K562 (cell line): ENCODE data around the gene BRWD1. TPM values are rescaled to one million over a fixed set of nuclear protein-coding genes. Genes with fewer than 3 reads are reported as not detected.

ENCODE experiments used
- BRCA1 ChIP-seq, 2 experiments: fragments of 450-650 bp in 1 of 2; sonication (generic) in 1 of 2; formaldehyde crosslinking in 1 of 2; IDR thresholded peaks; 2 replicates each; pipeline versions ENCODE4 v1.5.0 to v1.6.1; 2017 to 2020; ENCODE audit warnings: mild to moderate bottlenecking in 1 of 2, missing genetic modification reagents in 1 of 2
- CBX1 ChIP-seq: sonication (generic); IDR thresholded peaks from 2 replicates; pipeline ENCODE4 v1.6.1; 2016; ENCODE audit warnings: antibody characterized with exemption, low read depth, mild to moderate bottlenecking
- CGGBP1 ChIP-seq: fragments of 250-450 bp; sonication (Bioruptor Pico); IDR thresholded peaks from 2 replicates; pipeline ENCODE4 v1.9.0; 2021; ENCODE audit warnings: mild to moderate bottlenecking
- CHCHD3 ChIP-seq: fragments of 250-450 bp; sonication (Bioruptor Pico); IDR thresholded peaks from 2 replicates; pipeline ENCODE4 v2.1.2; 2022; ENCODE audit warnings: mild to moderate bottlenecking
- MXD1 ChIP-seq: fragments of 250-450 bp; sonication (Bioruptor Pico); IDR thresholded peaks from 2 replicates; pipeline ENCODE4 v1.8.0; 2021; ENCODE audit warnings: borderline replicate concordance, mild to moderate bottlenecking, moderate library complexity; ENCODE audit not compliant: poor library complexity, severe bottlenecking
- NELFE ChIP-seq: IDR thresholded peaks from 2 replicates; pipeline ENCODE4 v1.6.1; 2011; ENCODE audit warnings: mild to moderate bottlenecking; ENCODE audit not compliant: insufficient read depth, insufficient read length
- NFIC ChIP-seq: fragments of 450-650 bp; IDR thresholded peaks from 2 replicates; pipeline ENCODE4 v1.6.1; 2017; ENCODE audit warnings: mild to moderate bottlenecking, inconsistent platforms
- NUFIP1 ChIP-seq: fragments of 450-650 bp; IDR thresholded peaks from 2 replicates; pipeline ENCODE4 v1.6.1; 2018; ENCODE audit not compliant: partially characterized antibody
- PHF21A ChIP-seq: fragments of 450-650 bp; IDR thresholded peaks from 2 replicates; pipeline ENCODE4 v1.6.1; 2017; ENCODE audit warnings: low read depth, borderline replicate concordance
- SAFB2 ChIP-seq: fragments of 200-400 bp; formaldehyde crosslinking; IDR thresholded peaks from 2 replicates; pipeline ENCODE4 v1.6.1; 2018; ENCODE audit warnings: borderline replicate concordance, low read length, low read depth, moderate library complexity; ENCODE audit not compliant: severe bottlenecking
- SNAPC5 ChIP-seq: fragments of 250-450 bp; sonication (Bioruptor Pico); IDR thresholded peaks from 2 replicates; pipeline ENCODE4 v1.8.0; 2021; ENCODE audit warnings: moderate library complexity, mild to moderate bottlenecking, inconsistent platforms
- SOX6 ChIP-seq: fragments of 450-650 bp; IDR thresholded peaks from 2 replicates; pipeline ENCODE4 v1.6.1; 2014; ENCODE audit warnings: mild to moderate bottlenecking
- SRSF9 ChIP-seq: fragments of 200-400 bp; formaldehyde crosslinking; IDR thresholded peaks from 2 replicates; pipeline ENCODE4 v1.6.1; 2017; ENCODE audit warnings: low read depth, low read length, borderline replicate concordance
- ZNF174 ChIP-seq: fragments of 250-450 bp; sonication (Bioruptor Pico); IDR thresholded peaks from 2 replicates; pipeline ENCODE4 v1.4.0; 2020; ENCODE audit warnings: mild to moderate bottlenecking
- ZNF175 ChIP-seq: fragments of 200-800 bp; sonication (Bioruptor generic); IDR thresholded peaks from 2 replicates; pipeline ENCODE4 v1.6.1; 2016; ENCODE audit warnings: low read depth, mild to moderate bottlenecking, missing genetic modification characterization, missing compliant biosample characterization
- polyA plus RNA-seq, 8 experiments: library from polyadenylated mRNA; depleted of rRNA in 4 of 8; stranded (reverse) in 5 of 8; unstranded in 3 of 8; fragments of >200 nt; fragmentation: Nextera tagmentation in 2 of 8; fragmentation: Illumina TruSeq in 1 of 8; extraction: Ambion mirVana in 2 of 8; extraction: Trizol in 1 of 8; gene quantifications; 2 replicates each; pipeline versions ENCODE4 v1.2.1 to v1.2.3, GENCODE V29; 2011 to 2014; ENCODE audit warnings: inconsistent platforms in 1 of 8, missing spikeins in 1 of 8
- total RNA-seq, 7 experiments: library from RNA; depleted of rRNA in 6 of 7; stranded (reverse); fragments of >200 nt in 6 of 7; fragmentation: Illumina TruSeq in 2 of 7; extraction: Trizol in 2 of 7; gene quantifications; 2 replicates each; pipeline versions ENCODE4 v1.2.1 to v1.2.3, GENCODE V29; 2011 to 2021; ENCODE audit warnings: low replicate concordance in 1 of 7
- TF ChIP-seq, protein P1 (sequence below), 2 experiments: fragments of 450-650 bp in 1 of 2; sonication (generic) in 1 of 2; formaldehyde crosslinking in 1 of 2; IDR thresholded peaks in 1 of 2; conservative IDR thresholded peaks in 1 of 2; 2 replicates each; pipeline versions ENCODE4 v1.6.1 to v1.8.1; 2016 to 2023; ENCODE audit warnings: mild to moderate bottlenecking in 2 of 2, moderate library complexity in 2 of 2, inconsistent platforms in 1 of 2, missing genetic modification reagents in 1 of 2
- TF ChIP-seq, protein P2 (sequence below): fragments of 250-450 bp; sonication (Bioruptor Pico); IDR thresholded peaks from 2 replicates; pipeline ENCODE4 v1.4.0; 2020; ENCODE audit warnings: mild to moderate bottlenecking, moderate library complexity
- TF ChIP-seq, protein P3 (sequence below): fragments of 450-650 bp; IDR thresholded peaks from 2 replicates; pipeline ENCODE4 v1.6.1; 2016; ENCODE audit warnings: antibody characterized with exemption
- TF ChIP-seq, protein P4 (sequence below): sonication (generic); formaldehyde crosslinking; IDR thresholded peaks from 2 replicates; pipeline ENCODE4 v1.9.0; 2022; ENCODE audit warnings: mild to moderate bottlenecking, missing genetic modification reagents
- TF ChIP-seq, protein P5 (sequence below), 2 experiments: IDR thresholded peaks; 2 replicates each; pipeline ENCODE4 v1.6.1; 2011; ENCODE audit warnings: borderline replicate concordance in 1 of 2, control low read depth in 1 of 2, low read depth in 1 of 2, low read length in 1 of 2, mild to moderate bottlenecking in 1 of 2, mixed read lengths in 1 of 2, moderate library complexity in 1 of 2; ENCODE audit not compliant: insufficient read depth in 1 of 2, insufficient read length in 1 of 2, poor library complexity in 1 of 2, severe bottlenecking in 1 of 2; ENCODE audit errors: extremely low read depth in 1 of 2

Gene BRWD1
- total and polyA plus RNA-seq, 9 of the 15 experiments (the other 6 are each of a cell fraction or from before 2014, with no cell fraction given), result 10.1 to 60.2 (median 34.1) TPM

DNA sequence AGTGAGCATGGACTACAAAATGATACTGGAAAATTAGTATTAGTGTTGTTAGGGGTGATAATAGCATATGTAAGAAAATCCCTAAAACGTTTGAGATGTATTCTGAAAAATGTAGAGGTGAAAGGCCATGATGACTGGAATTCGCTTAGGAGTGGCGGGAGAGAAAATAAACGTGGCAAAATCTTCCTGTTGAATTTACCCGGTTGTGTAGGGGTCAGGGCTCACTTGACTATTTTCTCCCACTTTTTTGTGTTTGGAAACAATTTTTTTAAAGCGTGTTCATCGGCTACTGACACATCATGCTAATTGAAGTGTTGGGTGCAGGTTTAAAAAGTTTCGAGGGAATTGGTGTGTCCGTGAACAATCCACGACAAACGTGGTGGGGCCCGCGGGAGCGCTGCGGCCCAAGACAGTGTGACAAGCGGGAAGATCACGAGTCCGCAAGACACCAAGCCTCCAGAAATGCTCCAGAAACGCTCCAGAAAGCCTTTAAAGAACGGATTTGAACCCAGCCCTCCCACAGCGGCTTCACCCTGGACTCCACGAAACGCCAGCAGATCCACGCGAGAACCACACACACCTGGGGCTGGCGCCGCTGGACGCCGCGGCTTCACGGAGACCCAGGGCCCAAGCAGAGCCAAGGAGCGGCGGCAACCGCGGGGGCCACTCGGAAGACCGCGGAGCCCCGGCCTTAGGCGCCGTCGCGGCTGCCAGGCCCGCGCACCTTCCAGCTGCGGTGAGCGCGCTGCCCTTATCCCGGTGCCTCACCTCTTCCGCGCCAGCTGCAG, 130.8 kb downstream of the BRWD1 start (continued):
- TF ChIP-seq ZNF174 (CRISPR knock-in tag) (no peak), NUFIP1 (no peak), CGGBP1 (CRISPR knock-in tag) (no peak), NFIC (no peak), SNAPC5 (CRISPR knock-in tag) (no peak), MXD1 (CRISPR knock-in tag) (no peak), CBX1 (no peak), SRSF9 (no peak), CHCHD3 (CRISPR knock-in tag) (no peak), SAFB2 (no peak), ZNF175 (CRISPR knock-in tag) (no peak), PHF21A (no peak), BRCA1 (IDR thresholded peaks at IDR 0.05) (no peak), BRCA1 (CRISPR knock-in tag; IDR thresholded peaks at IDR 0.05) (peak; percentile 99), NELFE (peak; percentile 10), SOX6 (no peak)
- TF ChIP-seq, protein P1, sequence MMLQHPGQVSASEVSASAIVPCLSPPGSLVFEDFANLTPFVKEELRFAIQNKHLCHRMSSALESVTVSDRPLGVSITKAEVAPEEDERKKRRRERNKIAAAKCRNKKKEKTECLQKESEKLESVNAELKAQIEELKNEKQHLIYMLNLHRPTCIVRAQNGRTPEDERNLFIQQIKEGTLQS (IDR thresholded peaks at IDR 0.05), result no peak
- TF ChIP-seq, protein P1 (CRISPR knock-in tag; conservative IDR thresholded peaks at IDR 0.05), result no peak; the same call in 1 of the 2 replicates
- TF ChIP-seq, protein P2, sequence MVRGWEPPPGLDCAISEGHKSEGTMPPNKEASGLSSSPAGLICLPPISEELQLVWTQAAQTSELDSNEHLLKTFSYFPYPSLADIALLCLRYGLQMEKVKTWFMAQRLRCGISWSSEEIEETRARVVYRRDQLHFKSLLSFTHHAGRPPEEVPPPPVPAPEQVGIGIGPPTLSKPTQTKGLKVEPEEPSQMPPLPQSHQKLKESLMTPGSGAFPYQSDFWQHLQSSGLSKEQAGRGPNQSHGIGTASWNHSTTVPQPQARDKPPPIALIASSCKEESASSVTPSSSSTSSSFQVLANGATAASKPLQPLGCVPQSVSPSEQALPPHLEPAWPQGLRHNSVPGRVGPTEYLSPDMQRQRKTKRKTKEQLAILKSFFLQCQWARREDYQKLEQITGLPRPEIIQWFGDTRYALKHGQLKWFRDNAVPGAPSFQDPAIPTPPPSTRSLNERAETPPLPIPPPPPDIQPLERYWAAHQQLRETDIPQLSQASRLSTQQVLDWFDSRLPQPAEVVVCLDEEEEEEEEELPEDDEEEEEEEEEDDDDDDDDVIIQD, result no peak
- TF ChIP-seq, protein P3, sequence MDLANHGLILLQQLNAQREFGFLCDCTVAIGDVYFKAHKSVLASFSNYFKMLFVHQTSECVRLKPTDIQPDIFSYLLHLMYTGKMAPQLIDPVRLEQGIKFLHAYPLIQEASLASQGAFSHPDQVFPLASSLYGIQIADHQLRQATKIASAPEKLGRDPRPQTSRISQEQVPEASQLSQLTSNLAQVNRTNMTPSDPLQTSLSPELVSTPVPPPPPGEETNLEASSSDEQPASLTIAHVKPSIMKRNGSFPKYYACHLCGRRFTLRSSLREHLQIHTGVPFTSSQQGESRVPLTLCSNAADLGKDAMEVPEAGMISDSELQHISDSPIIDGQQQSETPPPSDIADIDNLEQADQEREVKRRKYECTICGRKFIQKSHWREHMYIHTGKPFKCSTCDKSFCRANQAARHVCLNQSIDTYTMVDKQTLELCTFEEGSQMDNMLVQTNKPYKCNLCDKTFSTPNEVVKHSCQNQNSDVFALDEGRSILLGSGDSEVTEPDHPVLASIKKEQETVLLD, result no peak
- TF ChIP-seq, protein P4, sequence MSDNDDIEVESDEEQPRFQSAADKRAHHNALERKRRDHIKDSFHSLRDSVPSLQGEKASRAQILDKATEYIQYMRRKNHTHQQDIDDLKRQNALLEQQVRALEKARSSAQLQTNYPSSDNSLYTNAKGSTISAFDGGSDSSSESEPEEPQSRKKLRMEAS (CRISPR knock-in tag), result no peak
- TF ChIP-seq, protein P5, sequence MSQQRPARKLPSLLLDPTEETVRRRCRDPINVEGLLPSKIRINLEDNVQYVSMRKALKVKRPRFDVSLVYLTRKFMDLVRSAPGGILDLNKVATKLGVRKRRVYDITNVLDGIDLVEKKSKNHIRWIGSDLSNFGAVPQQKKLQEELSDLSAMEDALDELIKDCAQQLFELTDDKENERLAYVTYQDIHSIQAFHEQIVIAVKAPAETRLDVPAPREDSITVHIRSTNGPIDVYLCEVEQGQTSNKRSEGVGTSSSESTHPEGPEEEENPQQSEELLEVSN (IDR thresholded peaks at IDR 0.05; ENCODE audit: borderline replicate concordance in 1 of 2, extremely low read depth in 1 of 2, insufficient read depth in 1 of 2, insufficient read length in 1 of 2, low read depth in 1 of 2, low read length in 1 of 2, poor library complexity in 1 of 2, severe bottlenecking in 1 of 2), result peak in 1 of 2 experiments; percentile 41
